ENCODE results near the gene GRM5.

GRM5 gene

DNA sequence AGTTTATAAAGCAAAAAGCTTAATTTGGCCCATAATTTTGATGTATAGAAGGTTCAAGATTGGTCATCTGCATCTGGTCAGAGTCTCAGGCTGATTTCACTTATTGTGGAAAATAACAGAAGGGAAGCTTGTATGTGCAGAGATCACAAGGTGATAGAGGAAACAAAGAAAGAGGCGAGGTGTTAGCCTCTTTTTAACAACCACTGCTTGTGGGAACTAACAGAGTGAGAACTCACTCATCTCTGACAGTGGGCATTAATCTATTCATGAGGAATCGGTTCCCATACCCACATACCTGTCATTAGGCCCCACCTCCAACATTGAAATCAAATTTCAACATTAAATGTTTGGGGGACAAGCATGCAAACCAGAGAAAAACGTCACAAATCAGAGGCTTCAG is 250.3 kb downstream of the GRM5 start:
- TF ChIP-seq, protein P1, sequence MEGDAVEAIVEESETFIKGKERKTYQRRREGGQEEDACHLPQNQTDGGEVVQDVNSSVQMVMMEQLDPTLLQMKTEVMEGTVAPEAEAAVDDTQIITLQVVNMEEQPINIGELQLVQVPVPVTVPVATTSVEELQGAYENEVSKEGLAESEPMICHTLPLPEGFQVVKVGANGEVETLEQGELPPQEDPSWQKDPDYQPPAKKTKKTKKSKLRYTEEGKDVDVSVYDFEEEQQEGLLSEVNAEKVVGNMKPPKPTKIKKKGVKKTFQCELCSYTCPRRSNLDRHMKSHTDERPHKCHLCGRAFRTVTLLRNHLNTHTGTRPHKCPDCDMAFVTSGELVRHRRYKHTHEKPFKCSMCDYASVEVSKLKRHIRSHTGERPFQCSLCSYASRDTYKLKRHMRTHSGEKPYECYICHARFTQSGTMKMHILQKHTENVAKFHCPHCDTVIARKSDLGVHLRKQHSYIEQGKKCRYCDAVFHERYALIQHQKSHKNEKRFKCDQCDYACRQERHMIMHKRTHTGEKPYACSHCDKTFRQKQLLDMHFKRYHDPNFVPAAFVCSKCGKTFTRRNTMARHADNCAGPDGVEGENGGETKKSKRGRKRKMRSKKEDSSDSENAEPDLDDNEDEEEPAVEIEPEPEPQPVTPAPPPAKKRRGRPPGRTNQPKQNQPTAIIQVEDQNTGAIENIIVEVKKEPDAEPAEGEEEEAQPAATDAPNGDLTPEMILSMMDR (conservative IDR thresholded peaks at IDR 0.05) = no peak
- no peak overlapping the region for H3K27ac ChIP-seq

GRCh38 chr11:88814076-88814475 is 251.7 kb downstream of the GRM5 start:
- no peak overlapping the region for H3K27ac ChIP-seq
- TF ChIP-seq, protein P1 (conservative IDR thresholded peaks at IDR 0.05) = no peak

DNA sequence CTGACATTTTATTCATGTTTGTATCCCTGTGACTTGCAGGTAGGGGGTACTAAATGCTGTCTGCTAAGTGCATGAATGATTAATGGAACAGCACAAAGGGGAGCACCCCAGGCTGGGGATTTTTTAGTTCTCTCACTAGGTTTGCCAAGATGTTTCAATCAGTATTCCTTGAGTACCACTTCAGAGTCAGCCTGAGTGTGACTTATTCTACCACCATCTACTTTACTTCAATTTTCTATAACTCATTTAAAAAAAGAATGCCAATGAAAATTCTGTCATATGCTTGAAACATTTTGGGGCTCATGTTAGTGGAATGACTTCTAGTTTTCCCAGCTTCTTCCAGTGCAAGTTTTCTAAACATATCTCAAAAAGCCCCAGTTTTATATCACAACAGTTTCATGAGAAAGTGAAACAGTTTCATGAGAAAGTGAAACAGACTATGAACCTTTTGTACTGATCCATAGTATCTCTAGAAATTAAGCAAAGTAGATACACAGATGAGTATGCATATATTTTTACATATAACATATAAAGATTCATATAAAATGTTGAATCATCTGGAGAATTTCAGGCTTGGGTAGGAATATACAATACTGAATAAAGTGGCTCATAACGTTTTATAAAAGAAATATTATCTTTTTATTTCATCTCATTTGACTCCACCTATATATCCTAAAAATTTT is 252.4 kb downstream of the GRM5 start:
- no peak overlapping the region for H3K27ac ChIP-seq
- TF ChIP-seq, protein P1 (conservative IDR thresholded peaks at IDR 0.05) = no peak

DNA sequence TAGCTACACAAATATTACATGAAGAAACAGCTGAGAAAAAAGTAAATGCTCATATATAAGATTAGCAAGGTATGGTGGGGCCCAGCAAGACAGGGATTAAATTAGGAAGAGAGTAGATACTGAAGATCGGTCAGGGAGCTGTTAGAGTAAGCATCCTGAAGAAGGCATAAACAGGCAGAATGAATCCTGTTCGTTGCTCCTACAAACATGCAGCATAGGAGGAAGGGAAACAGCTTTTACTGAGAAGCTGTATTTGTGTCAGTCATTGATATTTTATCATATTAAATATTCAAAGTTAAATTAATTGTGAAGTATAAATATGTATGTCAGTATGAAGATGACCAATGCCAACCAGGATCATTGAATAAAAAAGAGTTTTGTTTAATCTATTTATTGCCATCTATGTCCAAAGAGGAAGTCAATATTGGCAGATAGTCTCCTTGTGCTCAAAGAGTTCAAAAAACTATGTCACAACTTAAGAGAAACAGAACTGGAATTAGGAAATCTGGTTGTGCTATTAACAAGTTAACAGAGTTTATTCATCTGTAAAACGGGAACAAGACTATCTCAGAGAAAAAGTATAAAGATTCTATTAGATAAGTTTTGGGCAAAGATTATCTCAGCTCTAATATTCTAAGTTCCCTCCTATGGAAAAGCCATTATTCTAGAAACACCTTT is 255.2 kb downstream of the GRM5 start:
- TF ChIP-seq, protein P1 (conservative IDR thresholded peaks at IDR 0.05) = no peak
- no peak overlapping the region for H3K27ac ChIP-seq

DNA sequence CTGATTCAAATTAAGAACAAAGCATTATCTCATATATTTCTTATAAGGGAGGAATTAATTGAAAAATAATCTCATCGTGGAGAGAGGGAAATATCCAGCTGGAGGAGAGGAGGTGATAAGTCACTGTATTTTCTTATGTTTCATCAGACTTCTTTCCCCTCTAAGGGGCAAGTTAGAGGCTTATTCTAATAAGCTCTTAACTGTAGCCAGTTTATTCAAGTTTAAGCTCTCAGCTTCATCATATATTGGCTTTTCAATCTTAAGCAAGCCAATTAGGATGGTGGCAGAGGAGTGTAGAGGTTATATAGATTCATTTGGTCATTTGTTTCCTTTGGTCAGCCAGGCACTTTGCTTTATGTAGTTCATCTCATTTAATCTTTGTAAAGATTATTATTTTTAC is 256.7 kb downstream of the GRM5 start:
- TF ChIP-seq, protein P1 (conservative IDR thresholded peaks at IDR 0.05) = no peak
- H3K27ac ChIP-seq = no peak overlapping the region

GRCh38 chr11:88807349-88807748 is 258.4 kb downstream of the GRM5 start:
- TF ChIP-seq, protein P1 (conservative IDR thresholded peaks at IDR 0.05) = no peak
- no peak overlapping the region for H3K27ac ChIP-seq

GRCh38 chr11:88806410-88806809 is 259.4 kb downstream of the GRM5 start:
- TF ChIP-seq, protein P1 (conservative IDR thresholded peaks at IDR 0.05) = no peak
- no peak overlapping the region for H3K27ac ChIP-seq
